NCI-H2227 (cell line): ENCODE results near the gene ERH.
"Not testable (repeated sequence)": the region's sequence is repeated elsewhere in the genome, so short reads cannot be mapped to it uniquely, and the experiment has no call there.

Experiments
- DNase-seq: peaks from one replicate; lab custom pipeline; 2025; ENCODE audit not compliant: unreplicated experiment; lab: John Stamatoyannopoulos, UW

Gene ERH

DNA sequence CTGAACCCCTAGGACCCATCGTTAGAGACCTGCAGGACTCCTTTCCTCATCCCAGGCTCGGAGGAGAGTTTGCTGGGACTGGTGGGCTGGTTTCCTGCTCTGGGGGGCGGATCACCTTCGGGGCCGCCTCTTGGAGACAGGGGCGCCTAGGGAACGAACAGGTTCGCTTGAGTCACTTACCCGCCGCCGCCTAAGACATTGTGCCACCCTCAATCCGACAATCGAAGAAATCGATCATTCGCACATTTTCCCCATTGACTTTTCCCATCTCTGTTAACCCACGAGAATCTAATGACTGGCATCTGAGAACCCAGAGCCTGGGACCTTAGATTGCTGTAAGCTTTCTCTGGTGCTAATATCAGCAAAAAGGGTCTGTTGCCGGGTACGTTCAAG is 715 bp upstream of the ERH start:
- DNase-seq = peak; percentile 70

DNA sequence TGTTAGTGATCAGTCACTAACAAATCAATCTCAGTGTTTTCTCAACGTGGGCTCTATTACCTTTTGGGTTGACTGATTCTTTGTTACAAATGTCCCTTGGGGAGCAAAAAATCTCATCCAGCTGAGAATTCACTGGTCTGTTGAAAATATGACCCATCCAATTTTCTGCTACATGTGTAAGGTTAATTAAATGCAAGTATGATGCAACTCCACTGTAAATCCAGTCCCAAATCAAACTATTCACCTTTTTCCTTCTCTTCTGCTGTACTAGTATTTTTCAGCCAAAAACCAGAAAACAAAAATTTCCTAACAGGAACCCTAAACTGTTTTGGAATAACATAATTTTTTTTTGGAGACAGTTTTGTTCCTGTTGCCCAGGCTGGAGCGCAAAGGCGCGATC is 2.2 kb downstream of the ERH start:
- DNase-seq = no peak

DNA sequence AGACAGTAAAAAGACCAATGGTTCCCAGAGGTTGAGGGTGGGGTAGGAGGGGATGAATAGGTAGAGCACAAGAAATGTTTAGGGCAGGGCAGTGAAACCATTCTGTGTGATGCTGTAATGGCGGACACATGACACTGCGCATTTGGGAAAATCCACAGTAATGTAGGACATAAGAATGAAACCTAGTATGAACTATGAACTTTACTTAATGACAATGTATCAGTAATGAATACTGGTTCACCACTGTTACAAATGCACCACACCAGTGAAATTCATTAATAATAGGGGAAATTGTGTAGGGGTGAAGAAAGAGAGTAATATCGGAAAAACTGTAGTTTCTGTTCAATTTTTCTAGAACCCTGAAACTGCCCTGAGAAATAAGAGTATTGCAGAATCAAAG is 5.6 kb downstream of the ERH start:
- DNase-seq = no peak

DNA sequence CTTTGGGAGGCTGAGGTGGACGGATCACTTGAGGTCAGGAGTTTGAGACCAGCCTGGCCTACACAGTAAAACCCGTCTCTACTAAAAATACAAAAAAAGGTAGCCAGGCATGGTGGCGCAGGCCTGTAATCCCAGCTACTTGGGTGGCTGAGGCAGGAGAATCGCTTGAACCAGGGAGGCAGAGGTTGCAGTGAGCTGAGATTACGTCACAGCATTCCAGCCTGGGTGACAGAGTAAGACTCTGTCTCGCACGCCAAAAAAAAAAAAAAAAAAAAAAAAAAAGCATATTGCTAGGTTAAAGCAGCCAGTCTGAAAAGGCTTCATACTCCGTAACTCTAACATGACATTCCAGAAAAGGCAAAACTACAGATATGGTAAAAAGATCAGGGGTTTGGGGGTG is 6.7 kb downstream of the ERH start:
- DNase-seq = not testable (repeated sequence)

DNA sequence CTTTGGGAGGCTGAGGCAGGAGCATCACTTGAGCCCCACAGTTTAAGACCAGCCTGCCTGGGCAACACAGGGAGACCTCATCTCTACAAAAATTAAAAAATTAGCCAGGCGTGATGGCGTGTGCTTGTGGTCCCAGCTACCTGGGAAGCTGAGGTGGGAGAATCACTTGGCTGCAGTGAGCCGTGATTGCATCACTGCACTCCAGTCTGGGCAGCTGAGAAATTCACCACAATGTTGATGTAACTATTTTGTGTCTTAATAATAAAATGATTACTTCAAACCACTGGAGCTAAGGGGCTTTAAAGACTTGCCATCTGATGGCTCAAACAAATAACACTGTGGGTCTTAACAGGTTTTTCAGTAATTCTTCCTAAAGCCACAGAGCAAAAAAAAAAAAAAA is 10.8 kb downstream of the ERH start:
- DNase-seq = no peak

DNA sequence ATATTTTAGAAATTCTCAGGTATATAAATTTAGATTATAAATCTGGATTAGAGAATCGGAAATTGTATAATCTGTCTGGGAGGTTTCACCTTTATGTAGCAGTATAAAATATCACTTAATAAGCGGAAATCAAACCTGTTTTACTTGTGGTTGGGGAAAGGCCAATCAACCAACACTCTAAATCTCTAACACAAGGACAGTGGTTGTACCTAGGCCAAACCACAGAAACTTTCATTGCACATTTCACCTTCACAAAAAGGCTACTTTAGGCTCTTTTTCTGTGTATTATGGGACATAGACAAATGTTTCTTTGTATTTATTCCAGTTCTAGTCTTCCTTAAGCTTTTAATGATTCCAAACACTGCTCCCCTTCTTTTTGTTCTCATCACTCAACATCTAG is 19.8 kb downstream of the ERH start:
- no peak for DNase-seq

DNA sequence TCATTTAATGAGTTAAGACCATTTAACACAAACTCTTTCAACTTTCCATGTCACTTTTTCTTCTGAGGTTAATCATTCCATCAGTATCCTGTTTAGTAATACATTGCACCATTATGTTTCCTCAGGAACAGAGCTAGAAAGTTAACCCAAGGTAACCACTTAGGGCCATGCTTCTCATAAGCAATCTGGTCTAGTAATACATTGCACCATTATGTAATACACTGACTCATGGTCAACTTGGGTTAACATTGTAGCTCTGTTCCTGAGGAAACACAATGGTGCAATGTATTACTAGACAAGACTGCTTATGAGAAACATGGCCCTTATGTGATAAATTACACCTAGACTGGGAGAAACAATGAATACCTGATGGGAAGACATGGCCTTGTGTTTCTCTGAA is 21.7 kb downstream of the ERH start:
- DNase-seq = no peak

DNA sequence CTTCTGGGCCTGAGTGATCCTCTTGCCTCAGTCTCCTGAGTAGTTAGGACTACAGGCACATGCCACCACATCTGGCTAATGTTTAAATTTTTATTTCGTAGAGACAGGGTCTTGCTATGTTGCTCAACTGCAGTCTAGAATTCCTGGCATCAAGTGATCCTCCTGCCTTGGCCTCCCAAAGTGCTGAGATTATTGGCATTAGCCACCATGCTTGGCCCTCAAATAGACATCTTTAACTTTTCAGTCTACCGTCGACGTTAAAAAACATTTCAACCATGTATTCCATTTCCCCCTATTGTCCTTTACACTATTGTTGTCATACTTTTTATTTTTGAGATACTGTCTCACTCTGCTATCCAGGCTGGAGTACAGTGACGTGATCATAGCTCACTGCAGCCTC is 22.4 kb downstream of the ERH start:
- DNase-seq = no peak

DNA sequence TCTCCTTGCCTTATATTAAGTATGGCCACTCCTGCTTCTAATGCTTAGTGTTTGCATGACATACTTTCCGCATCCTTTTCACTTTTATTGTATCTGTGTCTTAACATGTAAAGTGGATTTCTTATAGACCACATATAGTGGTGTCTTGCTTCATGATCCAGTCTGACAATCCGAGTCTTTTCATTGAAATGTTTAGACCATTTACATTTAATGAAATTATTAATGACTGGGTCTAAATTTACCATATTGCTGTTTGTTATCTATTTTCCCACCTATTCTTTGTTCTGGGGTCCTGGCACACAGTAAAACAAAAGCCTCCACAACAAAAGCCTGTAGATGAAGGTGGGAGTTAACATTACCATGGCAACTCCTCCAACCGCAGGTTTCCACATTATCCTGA is 22.9 kb downstream of the ERH start:
- no peak for DNase-seq

DNA sequence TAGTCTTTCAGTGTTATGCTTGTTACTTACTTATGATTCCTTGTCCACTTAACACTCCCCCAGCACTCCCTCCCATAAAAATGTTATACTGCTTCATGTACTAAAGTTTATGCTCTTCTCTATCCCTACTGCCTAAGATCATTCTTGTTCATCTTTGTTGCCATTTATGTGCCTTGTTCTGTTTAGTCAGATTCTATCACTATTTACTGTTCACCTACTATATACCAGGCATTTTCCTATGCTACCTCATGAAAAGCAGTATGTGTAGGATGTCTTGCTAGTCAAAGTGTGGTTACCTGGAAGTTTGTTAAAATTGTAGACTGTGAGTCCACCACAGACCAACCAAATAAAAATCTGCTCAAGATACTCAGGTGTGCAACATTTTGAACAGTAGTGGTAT is 23.9 kb downstream of the ERH start:
- peak; percentile 6 for DNase-seq

DNA sequence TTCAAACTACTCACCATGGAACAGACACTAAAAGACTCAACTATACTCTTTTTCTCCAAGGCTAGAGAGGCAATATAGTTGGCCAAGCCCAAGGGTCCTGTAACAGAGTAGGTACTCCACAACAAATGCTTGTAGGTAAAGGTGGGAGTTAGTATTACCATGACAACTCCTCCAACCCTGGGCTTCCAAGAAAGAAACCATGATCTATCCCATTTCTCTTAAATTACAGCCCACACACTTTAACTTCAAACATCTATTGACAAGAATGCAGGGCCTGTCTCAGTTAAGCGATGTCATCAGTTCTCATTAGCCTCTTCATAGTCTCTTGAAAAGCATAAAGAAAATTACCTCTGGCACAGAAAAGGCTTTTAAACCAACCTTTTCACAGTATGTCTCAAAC is 25.0 kb downstream of the ERH start:
- peak; percentile 86 for DNase-seq

DNA sequence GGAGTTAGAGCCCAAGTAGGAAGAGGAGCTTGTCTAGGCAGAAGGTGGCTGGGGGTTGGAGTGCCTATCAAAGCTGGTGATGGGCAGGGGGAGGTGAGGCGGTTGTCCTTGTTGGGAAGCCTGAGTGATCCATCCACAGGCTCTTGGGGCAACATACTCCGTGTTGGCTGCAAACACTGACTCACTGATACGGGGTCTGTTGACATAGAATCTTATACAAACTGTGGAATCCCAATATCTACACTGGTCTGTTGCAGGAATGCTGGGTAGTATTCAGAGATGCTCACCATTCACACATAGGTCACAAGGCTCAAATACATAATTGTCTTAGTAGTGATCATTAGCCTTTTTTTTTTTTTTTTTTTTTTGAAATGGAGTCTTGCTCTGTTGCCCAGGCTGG is 26.0 kb downstream of the ERH start:
- no peak for DNase-seq

DNA sequence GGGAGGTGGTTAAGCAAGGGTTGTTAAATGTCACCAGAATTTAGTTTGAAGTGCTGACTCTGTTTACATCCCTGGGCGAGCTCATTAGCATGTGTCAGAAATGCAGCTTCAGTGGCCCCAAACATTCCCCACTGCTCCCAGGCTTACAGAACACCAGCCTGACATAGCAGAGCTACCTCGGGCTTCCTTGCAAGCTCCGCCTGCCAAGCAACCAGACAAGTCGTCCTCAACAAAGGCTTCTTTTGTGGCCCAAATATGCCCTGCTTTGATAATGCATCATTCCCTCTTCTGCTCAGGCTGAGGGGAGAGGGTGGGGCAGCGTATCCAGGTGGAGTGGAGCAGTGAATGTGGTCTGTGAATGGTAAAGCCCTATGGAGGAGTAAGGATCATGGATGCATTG is 28.0 kb downstream of the ERH start:
- DNase-seq = no peak

DNA sequence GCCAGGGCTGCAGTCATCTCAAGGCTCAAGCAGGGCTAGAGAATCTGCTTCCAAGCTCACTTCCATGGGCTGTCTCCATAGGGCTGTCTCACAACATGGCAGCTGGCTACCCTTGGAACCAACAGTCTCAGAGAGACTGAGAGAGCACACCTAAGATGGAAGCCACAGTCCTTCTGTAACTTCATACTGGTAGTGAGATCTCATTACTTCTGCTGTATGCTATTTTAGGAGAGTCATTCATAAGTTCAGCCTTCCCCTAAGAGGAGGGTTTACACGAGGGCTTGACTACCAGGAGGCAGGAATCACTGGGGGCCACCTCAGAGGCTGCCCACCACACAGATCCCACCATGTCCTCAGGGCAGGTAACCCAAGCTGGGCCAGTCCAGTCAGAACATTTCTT is 29.7 kb downstream of the ERH start:
- no peak for DNase-seq

DNA sequence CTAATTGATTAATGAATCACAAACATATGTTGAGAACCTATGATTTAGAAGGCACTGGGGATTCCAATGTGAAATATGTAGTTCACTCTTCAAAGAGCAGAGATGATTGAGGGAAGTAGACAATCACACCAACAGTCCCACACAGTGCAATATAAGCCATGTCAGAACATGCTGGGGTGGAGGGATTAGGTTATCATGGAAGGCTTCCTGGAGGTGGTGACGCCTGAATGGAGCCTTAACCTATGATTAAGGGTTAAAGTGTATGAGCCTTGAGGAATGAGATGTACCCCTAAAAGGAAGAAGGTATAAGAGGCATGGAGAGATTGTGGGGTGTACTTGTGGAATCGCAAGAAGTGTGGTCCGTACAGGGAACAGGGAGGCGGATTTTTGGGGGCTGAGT is 31.3 kb downstream of the ERH start:
- DNase-seq = no peak

DNA sequence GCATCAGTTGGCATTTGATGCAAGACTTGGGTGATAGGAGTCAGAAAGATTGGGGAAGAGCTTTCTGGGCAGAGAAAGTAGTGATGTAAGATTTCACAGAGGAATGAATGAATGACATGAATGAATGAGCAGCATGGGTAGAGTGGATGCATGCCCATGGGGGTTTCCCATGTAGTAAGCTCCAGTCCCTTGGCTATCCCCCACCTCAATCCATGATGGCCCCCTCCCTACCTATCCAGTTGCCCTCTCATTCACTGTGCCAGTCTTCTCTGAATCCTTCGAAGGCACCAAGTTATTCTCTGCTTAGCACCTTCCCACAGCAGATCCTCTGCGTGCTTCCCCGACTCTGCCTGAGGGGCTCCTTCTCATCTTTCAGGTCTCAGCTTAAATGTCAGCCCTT is 32.0 kb downstream of the ERH start:
- DNase-seq = no peak

DNA sequence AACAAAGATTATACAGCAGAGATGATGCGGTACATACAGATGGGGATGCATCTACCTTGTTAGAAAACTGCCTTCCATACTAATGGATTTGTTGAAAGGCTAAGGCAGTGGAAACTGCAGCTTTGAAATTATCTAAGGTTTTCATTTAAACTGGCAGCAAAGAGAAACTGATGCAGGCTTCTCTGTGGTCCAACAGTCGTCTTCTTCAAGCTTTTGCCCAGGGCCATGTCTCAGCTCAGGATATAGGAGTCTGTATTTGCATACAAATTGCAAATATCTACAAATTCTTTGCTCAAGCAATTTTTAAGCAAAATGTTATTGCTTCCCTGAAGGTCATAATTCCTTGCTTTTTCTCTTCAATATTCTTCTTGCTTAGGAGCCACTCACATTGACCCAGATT is 33.7 kb downstream of the ERH start:
- no peak for DNase-seq

DNA sequence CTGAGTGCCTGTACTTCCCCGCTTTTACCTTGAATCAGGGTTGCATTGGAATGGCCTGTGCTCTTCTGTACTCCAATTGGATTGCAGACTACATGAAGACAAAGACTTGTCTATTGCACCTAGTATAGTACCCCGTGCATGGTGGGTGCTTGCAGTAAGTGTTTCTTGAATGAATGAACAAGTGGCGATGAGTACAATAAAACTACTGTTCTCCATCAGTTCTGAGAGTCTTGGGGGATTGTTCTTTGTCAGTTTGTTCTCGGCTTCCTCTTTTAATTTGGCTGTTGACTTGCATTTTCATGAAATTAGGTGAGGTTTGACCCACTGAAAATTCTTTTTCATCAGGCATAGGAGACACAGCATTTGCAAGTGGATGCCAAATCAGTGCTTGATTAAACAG is 34.1 kb downstream of the ERH start:
- DNase-seq = no peak

DNA sequence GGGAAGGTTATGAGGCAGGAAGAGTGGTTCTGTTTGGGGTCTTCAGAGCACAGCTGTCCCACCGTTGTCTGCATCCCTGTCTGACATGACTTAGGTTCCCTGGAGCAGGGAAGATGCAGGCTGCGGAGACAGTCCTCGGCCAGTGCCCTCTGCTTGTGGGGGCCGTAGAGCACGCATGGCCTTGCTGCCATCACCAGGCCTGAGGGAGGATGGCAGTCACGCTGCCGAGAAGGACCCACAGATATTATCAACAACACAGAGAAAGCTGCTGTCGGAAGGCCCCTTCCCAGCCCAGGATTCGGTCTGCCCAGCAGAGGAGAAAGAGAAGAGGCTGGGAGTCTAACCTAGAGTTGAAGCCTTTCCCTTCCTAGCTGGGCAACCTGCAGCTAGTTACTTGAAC is 35.0 kb downstream of the ERH start:
- peak; percentile 35 for DNase-seq

DNA sequence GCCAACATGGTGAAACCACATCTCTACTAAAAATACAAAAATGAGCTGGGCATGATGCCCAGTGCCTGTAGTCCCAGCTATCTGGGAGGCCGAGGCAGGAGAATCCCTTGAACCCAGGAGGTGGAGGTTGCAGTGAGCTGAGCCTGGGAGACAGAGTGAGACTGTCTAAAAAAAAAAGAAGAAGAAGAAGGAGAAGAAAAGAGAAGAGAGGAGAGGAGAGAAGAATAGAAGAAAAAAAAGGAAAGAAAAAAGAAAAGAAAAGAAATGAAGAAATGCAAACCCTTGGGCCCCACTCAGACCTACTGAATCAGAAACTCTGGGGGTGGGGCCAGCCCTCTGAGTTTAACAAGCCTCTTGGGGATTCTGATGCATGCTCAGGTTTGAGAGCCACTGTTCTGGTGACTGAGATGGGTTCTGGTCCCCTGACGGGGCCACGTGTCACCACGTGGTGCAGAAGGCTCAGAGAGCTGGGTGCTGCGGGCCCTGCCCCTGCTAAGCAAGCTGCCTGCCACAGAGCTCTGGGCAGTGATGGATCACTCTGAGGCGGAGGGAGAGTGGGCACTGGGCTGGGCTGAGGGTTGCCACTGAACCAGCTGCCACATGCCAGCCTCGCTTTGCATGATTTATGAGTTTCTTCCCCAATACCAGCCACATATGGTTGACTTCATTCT is 37.5 kb downstream of the ERH start:
- no peak for DNase-seq

DNA sequence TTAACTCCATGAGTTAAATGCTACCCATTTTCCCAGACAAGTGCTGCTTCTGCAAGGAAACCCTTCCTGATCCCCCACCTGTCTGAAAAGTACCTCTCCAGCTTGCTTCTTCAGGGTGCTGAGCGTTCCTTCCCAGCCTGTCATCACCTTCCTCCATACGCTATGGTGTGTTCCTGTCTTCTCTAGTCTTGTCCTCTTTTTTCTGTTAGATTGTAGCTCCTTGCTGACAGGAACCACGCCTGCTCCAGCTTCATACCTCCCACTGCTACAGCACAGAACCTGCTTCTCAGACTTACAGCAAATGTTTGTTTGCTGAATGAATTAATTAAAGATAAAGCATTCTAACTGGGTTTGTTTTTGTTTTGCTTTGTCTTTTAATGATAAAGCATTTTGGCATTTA is 39.1 kb downstream of the ERH start:
- DNase-seq = no peak

DNA sequence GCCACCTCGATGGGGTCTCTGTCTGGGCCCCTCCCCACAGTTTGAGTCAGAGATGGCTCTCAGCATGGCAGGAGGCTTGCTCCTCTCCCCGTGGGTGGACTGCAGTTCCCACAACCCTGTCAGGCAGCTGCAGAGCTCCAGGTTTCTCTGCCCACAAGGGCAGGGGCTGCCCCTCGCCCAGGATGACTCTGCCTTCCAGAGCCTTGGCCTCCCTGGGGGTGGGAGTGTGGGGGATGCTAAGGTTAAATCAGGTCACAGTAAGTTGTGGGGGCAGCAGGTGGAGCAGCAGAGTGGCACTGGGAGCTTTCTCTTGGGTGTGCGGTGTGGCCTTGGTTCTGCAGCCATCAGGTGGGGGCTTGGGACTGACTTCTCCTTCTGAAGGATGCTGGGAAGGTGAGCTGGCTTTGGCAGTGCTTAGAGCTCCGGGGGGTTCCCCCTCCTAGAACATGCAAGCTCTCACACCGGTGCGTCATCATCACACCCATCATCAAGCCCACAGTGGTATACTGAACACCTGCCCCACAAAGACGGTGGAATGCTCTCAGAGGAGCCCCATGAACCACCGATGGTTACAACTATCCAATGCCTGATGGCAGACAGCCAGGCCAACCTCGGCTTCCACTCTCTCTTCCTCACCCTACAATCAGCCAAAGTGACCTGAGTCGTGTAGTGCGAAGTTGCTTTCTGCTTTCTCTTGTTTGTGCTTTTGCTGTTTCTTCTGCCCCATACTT is 39.7 kb downstream of the ERH start:
- no peak for DNase-seq

DNA sequence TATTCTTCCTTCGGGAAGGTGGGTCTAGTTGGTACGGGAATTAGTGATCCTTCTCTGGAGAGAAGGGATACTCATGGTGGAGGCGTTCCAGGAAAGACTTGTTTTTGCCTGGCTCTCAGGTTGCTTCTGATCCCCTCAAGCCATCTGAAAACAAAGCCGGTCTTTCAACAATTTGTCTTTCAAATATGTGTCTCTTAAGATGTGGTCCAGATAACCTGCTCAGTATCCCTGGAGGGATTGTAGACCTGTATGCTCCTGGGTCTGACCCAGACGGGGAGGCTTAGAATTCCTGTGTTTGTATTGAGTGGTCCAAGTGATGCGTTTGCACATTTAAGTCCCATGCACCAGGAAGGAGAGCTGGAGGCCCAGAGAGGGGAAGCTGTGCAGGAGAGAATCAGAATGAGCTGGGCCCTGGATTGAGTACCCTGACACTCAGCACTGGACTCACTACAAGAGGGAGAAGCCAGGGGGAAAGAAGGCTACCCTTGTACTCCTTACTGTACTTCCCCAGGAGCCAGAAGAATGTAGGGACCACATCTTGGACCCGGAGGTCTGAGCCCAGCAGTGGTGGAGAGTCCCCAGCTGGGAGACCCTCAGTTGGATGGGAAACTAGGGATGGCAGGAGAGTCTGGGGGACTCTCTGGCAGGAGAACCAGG is 40.4 kb downstream of the ERH start:
- no peak for DNase-seq
